ENCODE measurements around the gene ATAD3B.
"Not testable (repeated sequence)": the region's sequence is repeated elsewhere in the genome, so short reads cannot be mapped to it uniquely, and the experiment has no call there.

ATAD3B gene

GRCh38 chr1:1432951-1433803 lies 38.4 kb upstream of the ATAD3B start:
- DNase-seq (ENCODE audit: low read depth, low spot score), result peak; percentile 93

GRCh38 chr1:1433804-1434130 lies 37.8 kb upstream of the ATAD3B start:
- peak; percentile 62 for DNase-seq (ENCODE audit: low read depth, low spot score)

- peak; percentile 60 for DNase-seq (ENCODE audit: low read depth, low spot score)
These were observed 37.3 kb upstream of the ATAD3B start for GRCh38 chr1:1434131-1434823.

- DNase-seq (ENCODE audit: low read depth, low spot score), result no peak
These were observed 36.8 kb upstream of the ATAD3B start for GRCh38 chr1:1434824-1435105.

GRCh38 chr1:1435106-1435903 lies 36.3 kb upstream of the ATAD3B start, which contains the start of gene VWA1:
Gene VWA1 (plus strand): TSS chr1:1435690. CDS start chr1:1435749, 59 bp downstream.
- DNase-seq (ENCODE audit: low read depth, low spot score), result no peak

GRCh38 chr1:1435911-1436629 lies 35.5 kb upstream of the ATAD3B start:
- DNase-seq (ENCODE audit: low read depth, low spot score), result no peak

GRCh38 chr1:1436630-1437032 lies 34.9 kb upstream of the ATAD3B start:
- no peak for DNase-seq (ENCODE audit: low read depth, low spot score)

- no peak for DNase-seq (ENCODE audit: low read depth, low spot score)
These were observed 34.3 kb upstream of the ATAD3B start for GRCh38 chr1:1437033-1437903.

- no peak for DNase-seq (ENCODE audit: low read depth, low spot score)
These were observed 33.6 kb upstream of the ATAD3B start for GRCh38 chr1:1437904-1438376.

GRCh38 chr1:1438531-1439381 lies 32.8 kb upstream of the ATAD3B start:
- DNase-seq (ENCODE audit: low read depth, low spot score), result no peak

GRCh38 chr1:1439546-1440261 lies 31.9 kb upstream of the ATAD3B start:
- DNase-seq (ENCODE audit: low read depth, low spot score), result no peak

GRCh38 chr1:1440262-1441001 lies 31.1 kb upstream of the ATAD3B start:
- DNase-seq (ENCODE audit: low read depth, low spot score), result no peak

GRCh38 chr1:1441002-1441888 lies 30.3 kb upstream of the ATAD3B start:
- DNase-seq (ENCODE audit: low read depth, low spot score), result peak; percentile 67

GRCh38 chr1:1442069-1442770 lies 29.3 kb upstream of the ATAD3B start:
- no peak for DNase-seq (ENCODE audit: low read depth, low spot score)

GRCh38 chr1:1446631-1447030 lies 24.9 kb upstream of the ATAD3B start:
- not testable (repeated sequence) for DNase-seq (ENCODE audit: low read depth, low spot score)

- DNase-seq (ENCODE audit: low read depth, low spot score), result no peak
These were observed 22.3 kb upstream of the ATAD3B start, which contains the start of gene ATAD3C for GRCh38 chr1:1449099-1449739. Gene ATAD3C (plus strand): TSS chr1:1449689. CDS start chr1:1450684, 995 bp downstream.
